SU-DHL-6 (cell line): ENCODE measurements around the gene FRMD3.

Source experiments
- H2AFZ ChIP-seq: fragments of 200-600 bp; sonication (generic); 2 replicates; pipeline ENCODE4 v1.6.1; 2014; ENCODE audit warnings: low read depth, mild to moderate bottlenecking, moderate library complexity, mixed read lengths, antibody characterized with exemption, low read length; ENCODE audit not compliant: severe bottlenecking
- H3F3A ChIP-seq: fragments of 200-600 bp; shearing (Covaris generic); 2 replicates; pipeline ENCODE4 v1.6.0; 2016; ENCODE audit warnings: antibody characterized with exemption, mild to moderate bottlenecking; ENCODE audit not compliant: insufficient read depth
- H3K27ac ChIP-seq: fragments of 200-600 bp; sonication (generic); 2 replicates; pipeline ENCODE4 v1.5.1; 2016; ENCODE audit warnings: low read depth, mild to moderate bottlenecking, low read length, moderate library complexity, mixed read lengths
- H3K27me3 ChIP-seq: fragments of 200-600 bp; sonication (generic), shearing (Covaris generic); 2 replicates; pipeline ENCODE4 v1.6.0; 2014; ENCODE audit warnings: mild to moderate bottlenecking, low read length
- H3K36me3 ChIP-seq: fragments of 200-600 bp; sonication (generic); 2 replicates; pipeline ENCODE4 v1.6.1; 2014; ENCODE audit warnings: mild to moderate bottlenecking, low read length, mixed read lengths
- H3K4me2 ChIP-seq: fragments of 300-600, 200-600 bp; shearing (Covaris generic), sonication (generic); 2 replicates; pipeline ENCODE4 v1.6.0; 2014; ENCODE audit warnings: low read length, low read depth, mild to moderate bottlenecking; ENCODE audit not compliant: poor library complexity, severe bottlenecking
- H3K4me3 ChIP-seq: fragments of 200-600 bp; sonication (generic); 2 replicates; pipeline ENCODE4 v1.5.1; 2014; ENCODE audit warnings: antibody characterized with exemption, low read length, mild to moderate bottlenecking, mixed read lengths; ENCODE audit not compliant: insufficient read depth, poor library complexity, severe bottlenecking
- H3K79me2 ChIP-seq: fragments of 200-600 bp; sonication (generic); 2 replicates; pipeline ENCODE4 v1.6.1; 2014; ENCODE audit warnings: mild to moderate bottlenecking, low read length, moderate library complexity; ENCODE audit not compliant: insufficient read depth
- H3K9ac ChIP-seq: fragments of 200-600 bp; sonication (generic); 2 replicates; pipeline ENCODE4 v1.7.0; 2014; ENCODE audit warnings: mild to moderate bottlenecking, low read length
- H3K9me2 ChIP-seq: fragments of 200-600 bp; sonication (generic); replicated peaks from 2 replicates; pipeline ENCODE4 v1.6.1; 2014; ENCODE audit warnings: low read length; ENCODE audit not compliant: insufficient read depth
- H3K9me3 ChIP-seq: fragments of 200-600 bp; sonication (generic); 2 replicates; pipeline ENCODE4 v1.6.1; 2014; ENCODE audit warnings: low read length, mixed read lengths; ENCODE audit not compliant: insufficient read depth
- H4K20me1 ChIP-seq: fragments of 200-600 bp; sonication (generic); 2 replicates; pipeline ENCODE4 v1.6.1; 2014; ENCODE audit warnings: low read depth, mild to moderate bottlenecking, antibody characterized with exemption, low read length, moderate library complexity, mixed read lengths
- CTCF ChIP-seq: fragments of 200-600 bp; sonication (generic); IDR thresholded peaks from one replicate; pipeline ENCODE4 v1.5.1; 2017; ENCODE audit warnings: antibody characterized with exemption, mild to moderate bottlenecking, low read length, moderate library complexity; ENCODE audit not compliant: insufficient read depth, poor library complexity, severe bottlenecking
- EZH2phosphoT487 ChIP-seq: fragments of 200-600 bp; sonication (generic), shearing (Covaris generic); conservative IDR thresholded peaks from 2 replicates; pipeline ENCODE4 v1.6.1; 2018; ENCODE audit warnings: mild to moderate bottlenecking, antibody characterized with exemption, low read length, moderate library complexity, mixed read lengths

FRMD3 gene

DNA sequence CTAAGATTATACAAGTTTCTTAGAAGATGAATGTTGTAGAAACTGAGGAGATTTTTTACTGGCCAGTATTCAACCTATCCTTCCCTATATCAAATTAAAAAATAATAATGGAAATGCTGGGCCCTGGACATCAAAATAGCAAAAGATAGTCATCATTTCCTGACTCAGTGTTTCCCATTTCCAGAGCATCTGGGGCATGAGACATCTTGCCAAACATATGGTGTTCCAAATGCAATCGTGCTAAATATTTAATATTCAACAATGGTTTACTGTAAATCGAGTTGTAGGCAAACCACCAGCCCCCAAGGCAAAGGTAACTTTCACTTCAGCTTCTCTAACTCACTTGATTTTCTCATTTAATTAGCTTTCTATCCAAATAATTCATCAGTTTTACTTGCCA, 152.9 kb downstream of the FRMD3 start:
- Histone ChIP-seq H3K27ac (no peak overlapping the region), H3F3A (no peaks in the 10 kb centered on the region), H2AFZ (no peak overlapping the region), H3K36me3 (no peaks in the 10 kb centered on the region), H4K20me1 (no peaks in the 10 kb centered on the region), H3K9ac (no peak overlapping the region), H3K9me2 (no peaks in the 10 kb centered on the region), H3K4me2 (no peak overlapping the region), H3K27me3 (no peaks in the 10 kb centered on the region), H3K9me3 (no peaks in the 10 kb centered on the region), H3K79me2 (no peaks in the 10 kb centered on the region), H3K4me3 (no peak overlapping the region)
- TF ChIP-seq CTCF (no peak), EZH2phosphoT487 (no peak)

DNA sequence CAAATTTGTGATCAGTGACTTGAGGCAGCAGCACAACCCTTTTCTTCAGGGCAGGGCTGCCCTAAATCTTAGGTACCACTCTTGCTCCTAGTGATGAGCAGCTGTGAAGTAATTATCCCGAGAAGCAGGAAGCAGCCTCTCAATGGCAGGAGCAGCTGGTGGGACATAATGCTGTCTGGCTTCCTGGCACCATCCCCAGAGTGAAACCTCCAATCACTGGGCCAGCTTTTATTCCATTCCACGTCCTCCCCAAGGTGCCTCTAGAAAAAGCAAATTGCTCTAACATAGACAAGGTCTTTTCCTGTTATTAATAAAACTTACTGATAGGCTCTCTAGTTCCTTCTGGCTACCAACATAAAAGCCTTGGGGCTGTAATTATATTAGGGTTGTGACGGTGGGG, 154.0 kb downstream of the FRMD3 start:
- Histone ChIP-seq H3K79me2 (no peaks in the 10 kb centered on the region), H3K4me3 (no peak overlapping the region), H3K9ac (no peak overlapping the region), H3F3A (no peaks in the 10 kb centered on the region), H4K20me1 (no peaks in the 10 kb centered on the region), H3K9me2 (no peaks in the 10 kb centered on the region), H3K27ac (no peak overlapping the region), H3K9me3 (no peaks in the 10 kb centered on the region), H3K27me3 (no peaks in the 10 kb centered on the region), H2AFZ (no peak overlapping the region), H3K4me2 (no peak overlapping the region), H3K36me3 (no peaks in the 10 kb centered on the region)
- TF ChIP-seq CTCF (no peak), EZH2phosphoT487 (no peak)

- H3K9me2 ChIP-seq = no peaks in the 10 kb centered on the region
- no peak overlapping the region for H2AFZ ChIP-seq
- H3K79me2 ChIP-seq = no peaks in the 10 kb centered on the region
- no peaks in the 10 kb centered on the region for H3K9me3 ChIP-seq
- no peaks in the 10 kb centered on the region for H3K27me3 ChIP-seq
- no peaks in the 10 kb centered on the region for H3K36me3 ChIP-seq
- no peak overlapping the region for H3K4me3 ChIP-seq
- H3F3A ChIP-seq = no peaks in the 10 kb centered on the region
- no peaks in the 10 kb centered on the region for H4K20me1 ChIP-seq
- no peak overlapping the region for H3K27ac ChIP-seq
- no peak overlapping the region for H3K9ac ChIP-seq
- no peak for TF ChIP-seq EZH2phosphoT487
- TF ChIP-seq CTCF = no peak
- H3K4me2 ChIP-seq = no peak overlapping the region
Measured at GRCh38 chr9:83383034-83383433, 155.2 kb downstream of the FRMD3 start.

DNA sequence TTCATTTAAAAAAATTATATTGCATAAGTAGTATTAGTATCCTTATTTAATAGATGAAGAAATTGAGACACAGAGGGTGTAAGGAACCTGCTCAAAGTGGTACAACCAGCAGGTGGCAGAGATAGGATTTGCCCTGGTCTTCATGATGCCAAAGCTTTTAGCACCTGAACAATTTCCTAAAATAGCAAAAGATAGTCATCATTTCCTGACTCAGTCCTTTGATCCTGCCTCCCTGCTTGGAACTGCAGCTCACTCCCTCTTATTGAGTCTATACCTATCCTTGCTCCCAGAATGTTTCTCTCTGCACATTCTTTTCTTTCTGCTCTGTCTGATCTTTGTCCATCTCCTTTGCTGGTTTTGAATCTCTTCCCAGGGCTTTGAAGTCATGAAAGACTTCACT, 155.8 kb downstream of the FRMD3 start:
- Histone ChIP-seq H3K79me2 (no peaks in the 10 kb centered on the region), H3K9me3 (no peaks in the 10 kb centered on the region), H2AFZ (no peak overlapping the region), H3K27ac (no peak overlapping the region), H4K20me1 (no peaks in the 10 kb centered on the region), H3K27me3 (no peaks in the 10 kb centered on the region), H3K36me3 (no peaks in the 10 kb centered on the region), H3K9ac (no peak overlapping the region), H3K9me2 (no peaks in the 10 kb centered on the region), H3F3A (no peaks in the 10 kb centered on the region), H3K4me3 (no peak overlapping the region), H3K4me2 (no peak overlapping the region)
- TF ChIP-seq CTCF = no peak
- no peak for TF ChIP-seq EZH2phosphoT487
